Tibial nerve (tissue), 4 donors: ENCODE data around the gene MED20. TPM values are rescaled to one million over a fixed set of nuclear protein-coding genes. Genes with fewer than 3 reads are reported as not detected.

ENCODE experiments used
- DNase-seq, 2 donors: peaks; one replicate each; pipeline ENCODE4 v3.0.0-alpha.2; 2019; ENCODE audit warnings: low spot score in 2 of 2
- H3K27ac ChIP-seq, 4 donors: fragments of 200-600 bp; sonication (generic) in 3 of 4; one replicate each; pipeline ENCODE4 v1.5.1; 2017 to 2019; ENCODE audit warnings: mild to moderate bottlenecking in 1 of 4
- H3K27me3 ChIP-seq, 2 donors: fragments of 200-600 bp; sonication (generic) in 1 of 2; one replicate each; pipeline versions ENCODE4 v1.5.1 to v1.6.0; 2017 to 2019
- H3K36me3 ChIP-seq, 3 donors: fragments of 200-600 bp; sonication (generic); one replicate each; pipeline ENCODE4 v1.5.1; 2018 to 2019
- H3K4me1 ChIP-seq, 4 donors: fragments of 200-600 bp; sonication (generic) in 3 of 4; one replicate each; pipeline ENCODE4 v1.5.1; 2017 to 2019
- H3K4me3 ChIP-seq, 4 donors: fragments of 200-600 bp; sonication (generic) in 3 of 4; one replicate each; pipeline ENCODE4 v1.5.1; 2017 to 2019; ENCODE audit warnings: mild to moderate bottlenecking in 1 of 4, moderate library complexity in 1 of 4
- H3K9me3 ChIP-seq, 4 donors: fragments of 200-600 bp; sonication (generic) in 3 of 4; one replicate each; pipeline ENCODE4 v1.5.1; 2017 to 2019
- CTCF ChIP-seq, 5 experiments: fragments of 200-600 bp in 3 of 5; fragments of 450-650 bp in 2 of 5; sonication (generic) in 3 of 5; IDR thresholded peaks; one replicate each; pipeline ENCODE4 v1.5.1; 2016 to 2019; ENCODE audit warnings: antibody characterized with exemption in 5 of 5, mild to moderate bottlenecking in 3 of 5, moderate library complexity in 2 of 5
- EP300 ChIP-seq, 2 donors: sonication (generic); formaldehyde crosslinking; IDR thresholded peaks; one replicate each; pipeline ENCODE4 v1.6.1; 2017; ENCODE audit warnings: antibody characterized with exemption in 2 of 2, mild to moderate bottlenecking in 1 of 2
- POLR2A ChIP-seq, 2 donors: fragments of 450-650 bp; IDR thresholded peaks; one replicate each; pipeline ENCODE4 v1.6.1; 2017; ENCODE audit warnings: antibody characterized with exemption in 2 of 2, mild to moderate bottlenecking in 2 of 2, moderate library complexity in 2 of 2
- WGBS, 2 donors: methylation state at CpG; one replicate each; pipeline ENCODE4 v1.1.5; 2018; 5-methylcytosine and 5-hydroxymethylcytosine counted together
- total RNA-seq, 4 donors: library from RNA; depleted of rRNA; stranded (reverse); fragments of >200 nt; gene quantifications; one replicate each; pipeline ENCODE4 v1.1.0, GENCODE V29; 2016

MED20 gene
- total RNA-seq, 4 donors from 2014 or later, result 8.0 to 15.0 (median 12.2) TPM

- H3K9me3 ChIP-seq, result no peaks in the 10 kb centered on the region
- no peaks in the 10 kb centered on the region for H3K36me3 ChIP-seq
- H3K4me3 ChIP-seq, result no peak overlapping the region
- DNase-seq, result no peak
- H3K27me3 ChIP-seq, result no peaks in the 10 kb centered on the region
- 67 to 70% methylated on average over 5 of the region's 5 CpGs for WGBS, 2 donors
- H3K4me1 ChIP-seq, result peaks cover 0 to 43% (median 7%) of the 10 kb centered on the region in 4 donors
- H3K27ac ChIP-seq, result no peak overlapping the region
- TF ChIP-seq CTCF (IDR thresholded peaks at IDR 0.05) (no peak), POLR2A (IDR thresholded peaks at IDR 0.05) (no peak), EP300 (IDR thresholded peaks at IDR 0.05) (no peak)
Measured at GRCh38 chr6:41966214-41966920, 45.4 kb upstream of the MED20 start.

DNA sequence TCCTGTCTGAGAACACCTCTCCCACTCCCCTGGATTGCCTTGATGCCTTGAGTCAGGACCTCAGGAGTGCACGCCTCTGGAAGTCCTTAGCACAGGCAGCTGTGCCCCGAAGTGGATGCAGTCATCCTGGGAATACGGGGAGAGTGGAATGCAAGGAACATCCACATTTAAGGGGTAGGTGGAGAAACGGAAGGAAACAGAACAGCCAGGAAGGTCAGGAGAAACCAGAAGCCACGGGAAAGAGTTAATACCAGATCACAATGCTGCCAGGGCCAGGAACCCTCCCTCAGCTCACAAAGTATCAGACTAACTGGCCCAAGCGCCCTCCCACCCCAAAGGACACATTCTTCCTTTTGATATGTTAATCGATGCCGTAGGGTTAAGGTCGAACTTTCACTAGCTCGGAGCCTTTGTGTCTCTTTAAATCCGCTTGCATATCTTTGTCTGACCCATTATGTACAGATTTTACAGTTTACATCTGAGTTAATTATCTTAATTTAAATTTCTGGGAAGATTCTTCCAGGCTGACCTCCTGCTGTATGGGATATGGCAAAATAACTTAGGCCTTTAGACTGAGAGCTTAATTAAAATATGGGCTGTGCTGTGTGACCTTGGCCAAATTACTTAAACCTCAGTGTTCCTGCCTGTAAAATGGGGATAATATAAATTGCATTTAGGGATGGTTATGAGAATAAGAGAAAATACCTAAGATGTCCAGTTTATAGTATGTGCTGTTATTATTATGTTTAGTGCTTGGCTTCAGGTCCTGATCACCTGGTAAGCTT, 44.7 kb upstream of the MED20 start:
- TF ChIP-seq EP300 (IDR thresholded peaks at IDR 0.05) (no peak), POLR2A (IDR thresholded peaks at IDR 0.05) (no peak), CTCF (IDR thresholded peaks at IDR 0.05) (no peak)
- Histone ChIP-seq H3K4me3 (no peak overlapping the region), H3K27me3 (no peaks in the 10 kb centered on the region), H3K36me3 (peaks cover 0 to 3% (median 0%) of the 10 kb centered on the region in 3 donors), H3K9me3 (no peaks in the 10 kb centered on the region), H3K4me1 (peaks cover 0 to 35% (median 7%) of the 10 kb centered on the region in 4 donors), H3K27ac (no peak overlapping the region)
- WGBS, 2 donors, result 36 to 46% methylated on average over 11 of the region's 11 CpGs
- DNase-seq, result no peak

DNA sequence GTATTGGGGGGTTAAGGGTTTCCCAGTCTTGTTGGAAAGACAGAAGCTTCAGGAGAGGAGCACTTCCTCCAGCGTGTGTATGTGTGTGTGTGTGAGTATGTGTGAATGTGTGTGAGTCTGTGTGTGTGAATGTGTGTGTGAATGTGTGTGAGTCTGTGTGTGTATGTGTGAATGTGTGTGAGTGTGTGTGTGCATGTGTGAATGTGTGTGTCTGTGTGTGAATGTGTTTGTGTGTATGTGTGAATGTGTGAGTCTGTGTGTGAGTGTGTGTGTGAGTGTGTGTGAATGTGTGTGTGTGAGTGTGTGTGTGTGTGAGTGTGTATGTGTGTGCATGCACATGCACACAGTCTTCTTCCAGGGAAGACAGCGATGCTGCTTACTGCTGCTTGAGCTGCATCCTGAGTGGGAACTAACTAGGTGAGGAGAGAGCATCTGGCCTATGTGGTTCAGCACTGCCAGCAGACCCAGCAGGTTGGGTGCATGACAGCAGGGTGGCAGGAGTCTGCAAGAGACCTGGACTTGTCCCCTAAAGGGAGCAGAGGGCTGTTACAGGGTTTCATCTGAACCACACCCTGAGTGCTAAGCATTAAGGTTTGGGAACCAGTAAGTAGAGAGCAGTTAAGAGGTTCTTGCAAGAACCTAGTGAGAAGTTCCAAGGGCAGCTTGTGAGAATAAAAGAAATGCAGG, 43.4 kb upstream of the MED20 start:
- peaks cover 0 to 29% (median 7%) of the 10 kb centered on the region in 4 donors for H3K4me1 ChIP-seq
- H3K27me3 ChIP-seq, result no peaks in the 10 kb centered on the region
- no peak overlapping the region for H3K4me3 ChIP-seq
- TF ChIP-seq POLR2A (IDR thresholded peaks at IDR 0.05) (no peak), CTCF (IDR thresholded peaks at IDR 0.05) (no peak), EP300 (IDR thresholded peaks at IDR 0.05) (no peak)
- 69 to 77% methylated on average over 2 of the region's 2 CpGs for WGBS, 2 donors
- peaks cover 0 to 4% (median 0%) of the 10 kb centered on the region in 3 donors for H3K36me3 ChIP-seq
- no peak for DNase-seq
- no peaks in the 10 kb centered on the region for H3K9me3 ChIP-seq
- no peak overlapping the region for H3K27ac ChIP-seq

- H3K27ac ChIP-seq, result no peak overlapping the region
- no peak for TF ChIP-seq POLR2A (IDR thresholded peaks at IDR 0.05)
- TF ChIP-seq EP300 (IDR thresholded peaks at IDR 0.05), result no peak
- TF ChIP-seq CTCF (IDR thresholded peaks at IDR 0.05), result no peak
- 40 to 56% methylated on average over 1 of the region's 1 CpG for WGBS, 2 donors
- no peak for DNase-seq
- no peaks in the 10 kb centered on the region for H3K27me3 ChIP-seq
- no peak overlapping the region for H3K4me3 ChIP-seq
- peaks cover 0 to 4% (median 0%) of the 10 kb centered on the region in 3 donors for H3K36me3 ChIP-seq
- H3K4me1 ChIP-seq, result peaks cover 0 to 29% (median 7%) of the 10 kb centered on the region in 4 donors
- H3K9me3 ChIP-seq, result no peaks in the 10 kb centered on the region
Measured at GRCh38 chr6:41963371-41963770, 42.4 kb upstream of the MED20 start.
